ENCODE results near the gene BACH2.
"Not testable (repeated sequence)": the region's sequence is repeated elsewhere in the genome, so short reads cannot be mapped to it uniquely, and the experiment has no call there.

BACH2 gene

GRCh38 chr6:89940225-89941027 lies 356.2 kb downstream of the BACH2 start:
- DNase-seq (ENCODE audit: low spot score), result peak; percentile 79

- no peak for DNase-seq (ENCODE audit: low spot score)
These were observed 357.5 kb downstream of the BACH2 start for GRCh38 chr6:89939144-89939543.

- no peak for DNase-seq (ENCODE audit: low spot score)
These were observed 358.6 kb downstream of the BACH2 start for GRCh38 chr6:89938014-89938413.

- DNase-seq (ENCODE audit: low spot score), result no peak
These were observed 360.5 kb downstream of the BACH2 start for GRCh38 chr6:89936177-89936576.

- no peak for DNase-seq (ENCODE audit: low spot score)
These were observed 361.8 kb downstream of the BACH2 start for GRCh38 chr6:89934685-89935366.

- DNase-seq (ENCODE audit: low spot score), result no peak
These were observed 364.3 kb downstream of the BACH2 start for GRCh38 chr6:89932245-89932802.

- no peak for DNase-seq (ENCODE audit: low spot score)
These were observed 365.9 kb downstream of the BACH2 start for GRCh38 chr6:89930789-89931188.

- DNase-seq (ENCODE audit: low spot score), result no peak
These were observed 368.0 kb downstream of the BACH2 start for GRCh38 chr6:89928604-89929003.

GRCh38 chr6:89927791-89928550 lies 368.7 kb downstream of the BACH2 start:
- no peak for DNase-seq (ENCODE audit: low spot score)

- no peak for DNase-seq (ENCODE audit: low spot score)
These were observed 369.4 kb downstream of the BACH2 start for GRCh38 chr6:89927264-89927663.

GRCh38 chr6:89925826-89926225 lies 370.8 kb downstream of the BACH2 start:
- peak; percentile 17 for DNase-seq (ENCODE audit: low spot score)

GRCh38 chr6:89924231-89924630 lies 372.4 kb downstream of the BACH2 start:
- DNase-seq (ENCODE audit: low spot score), result no peak

- DNase-seq (ENCODE audit: low spot score), result no peak
These were observed 375.0 kb downstream of the BACH2 start for GRCh38 chr6:89921691-89922090.

- no peak for DNase-seq (ENCODE audit: low spot score)
These were observed 375.4 kb downstream of the BACH2 start for GRCh38 chr6:89921197-89921596.

- no peak for DNase-seq (ENCODE audit: low spot score)
These were observed 378.8 kb downstream of the BACH2 start for GRCh38 chr6:89917801-89918366.

GRCh38 chr6:89917216-89917615 lies 379.4 kb downstream of the BACH2 start:
- DNase-seq (ENCODE audit: low spot score), result no peak

- DNase-seq (ENCODE audit: low spot score), result no peak
These were observed 380.3 kb downstream of the BACH2 start for GRCh38 chr6:89916136-89916920.

- no peak for DNase-seq (ENCODE audit: low spot score)
These were observed 385.8 kb downstream of the BACH2 start for GRCh38 chr6:89910902-89911240.

GRCh38 chr6:89910001-89910901 lies 386.4 kb downstream of the BACH2 start:
- not testable (repeated sequence) for DNase-seq (ENCODE audit: low spot score)

GRCh38 chr6:89895276-89895874 lies 401.3 kb downstream of the BACH2 start:
- DNase-seq (ENCODE audit: low spot score), result no peak

Measured in activated CD4-positive, alpha-beta T cell treated with anti-CD3 and anti-CD28 coated beads, Interleukin-2, Interleukin-4, amounts not matched to agents 100 ng/mL and 50 ng/mL, durations not matched to agents 16 hours and 8 hours (primary cell).